LNCaP clone FGC (cell line): ENCODE measurements around the gene RASA1.
"Not testable (repeated sequence)": the region's sequence is repeated elsewhere in the genome, so short reads cannot be mapped to it uniquely, and the experiment has no call there.

Experiments
- DNase-seq: peaks from one replicate; pipeline ENCODE4 v3.0.0-alpha.2; 2011; ENCODE audit warnings: low read depth
- H3K4me3 ChIP-seq: 2 replicates; pipeline ENCODE4 v1.5.1; 2011; ENCODE audit warnings: mild to moderate bottlenecking, low read depth, low read length, control low read depth
- TF ChIP-seq, protein P1 (sequence below): IDR thresholded peaks from 2 replicates; pipeline ENCODE4 v1.5.1; 2012; ENCODE audit warnings: mild to moderate bottlenecking; ENCODE audit not compliant: control insufficient read depth, insufficient read depth; ENCODE audit errors: extremely low read depth

The RASA1 gene

DNA sequence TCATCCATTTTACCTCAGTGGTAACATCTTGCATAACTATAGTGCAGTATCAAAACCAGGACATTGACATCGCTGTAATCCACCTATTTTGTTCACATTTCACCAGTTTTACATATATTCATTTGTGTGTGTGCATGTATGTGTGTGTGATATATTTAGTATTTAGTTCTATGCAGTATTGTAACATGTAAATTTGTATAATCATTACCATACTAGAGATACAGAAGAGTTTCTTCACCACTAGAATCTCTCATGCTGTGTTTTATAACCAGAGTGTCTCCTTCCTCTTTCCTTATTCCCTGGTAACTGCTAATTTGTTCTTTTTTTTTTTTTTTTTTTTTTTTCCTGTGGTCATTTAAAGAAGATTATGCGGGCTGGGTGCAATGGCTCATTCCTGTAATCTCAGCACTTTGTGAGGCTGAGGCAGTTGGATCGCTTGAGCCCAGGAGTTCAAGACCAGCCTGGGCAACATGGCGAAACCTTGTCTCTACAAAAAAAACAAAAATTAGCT is 11.0 kb downstream of the RASA1 start:
- no peak for DNase-seq
- TF ChIP-seq, protein P1, sequence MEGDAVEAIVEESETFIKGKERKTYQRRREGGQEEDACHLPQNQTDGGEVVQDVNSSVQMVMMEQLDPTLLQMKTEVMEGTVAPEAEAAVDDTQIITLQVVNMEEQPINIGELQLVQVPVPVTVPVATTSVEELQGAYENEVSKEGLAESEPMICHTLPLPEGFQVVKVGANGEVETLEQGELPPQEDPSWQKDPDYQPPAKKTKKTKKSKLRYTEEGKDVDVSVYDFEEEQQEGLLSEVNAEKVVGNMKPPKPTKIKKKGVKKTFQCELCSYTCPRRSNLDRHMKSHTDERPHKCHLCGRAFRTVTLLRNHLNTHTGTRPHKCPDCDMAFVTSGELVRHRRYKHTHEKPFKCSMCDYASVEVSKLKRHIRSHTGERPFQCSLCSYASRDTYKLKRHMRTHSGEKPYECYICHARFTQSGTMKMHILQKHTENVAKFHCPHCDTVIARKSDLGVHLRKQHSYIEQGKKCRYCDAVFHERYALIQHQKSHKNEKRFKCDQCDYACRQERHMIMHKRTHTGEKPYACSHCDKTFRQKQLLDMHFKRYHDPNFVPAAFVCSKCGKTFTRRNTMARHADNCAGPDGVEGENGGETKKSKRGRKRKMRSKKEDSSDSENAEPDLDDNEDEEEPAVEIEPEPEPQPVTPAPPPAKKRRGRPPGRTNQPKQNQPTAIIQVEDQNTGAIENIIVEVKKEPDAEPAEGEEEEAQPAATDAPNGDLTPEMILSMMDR: no peak
- H3K4me3 ChIP-seq: no peak overlapping the region

DNA sequence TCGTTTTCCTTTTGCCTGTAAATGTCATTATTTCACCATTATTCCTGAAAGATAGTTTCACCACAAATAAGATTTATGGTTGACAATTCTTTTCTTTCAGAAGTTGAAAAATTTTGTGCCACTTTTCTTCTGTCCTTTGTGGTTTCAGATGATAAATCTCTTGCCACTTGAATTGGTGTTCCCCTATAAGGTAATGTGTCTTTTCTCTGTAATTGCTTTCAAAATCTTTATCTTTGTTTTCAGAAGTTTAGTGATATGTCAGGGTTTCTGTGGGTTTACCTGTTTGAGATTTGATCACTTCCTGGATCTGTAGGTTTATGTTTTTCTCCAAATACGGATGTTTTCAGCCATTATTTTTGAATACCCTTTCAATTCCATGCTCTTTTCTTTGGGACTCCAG is 14.6 kb downstream of the RASA1 start:
- DNase-seq: no peak
- TF ChIP-seq, protein P1: no peak
- H3K4me3 ChIP-seq: no peak overlapping the region

DNA sequence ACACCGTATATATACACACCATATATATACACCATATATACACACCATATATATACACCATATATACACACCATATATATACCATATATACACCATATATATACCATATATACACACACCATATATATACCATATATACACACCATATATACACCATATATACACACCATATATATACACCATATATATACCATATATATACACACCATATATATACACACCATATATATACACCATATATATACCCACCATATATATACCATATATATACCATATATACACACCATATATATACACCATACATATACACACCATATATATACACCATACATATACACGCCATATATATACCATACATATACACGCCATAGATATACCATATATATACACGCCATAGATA is 19.6 kb downstream of the RASA1 start:
- H3K4me3 ChIP-seq, DNase-seq: not testable (repeated sequence)

DNA sequence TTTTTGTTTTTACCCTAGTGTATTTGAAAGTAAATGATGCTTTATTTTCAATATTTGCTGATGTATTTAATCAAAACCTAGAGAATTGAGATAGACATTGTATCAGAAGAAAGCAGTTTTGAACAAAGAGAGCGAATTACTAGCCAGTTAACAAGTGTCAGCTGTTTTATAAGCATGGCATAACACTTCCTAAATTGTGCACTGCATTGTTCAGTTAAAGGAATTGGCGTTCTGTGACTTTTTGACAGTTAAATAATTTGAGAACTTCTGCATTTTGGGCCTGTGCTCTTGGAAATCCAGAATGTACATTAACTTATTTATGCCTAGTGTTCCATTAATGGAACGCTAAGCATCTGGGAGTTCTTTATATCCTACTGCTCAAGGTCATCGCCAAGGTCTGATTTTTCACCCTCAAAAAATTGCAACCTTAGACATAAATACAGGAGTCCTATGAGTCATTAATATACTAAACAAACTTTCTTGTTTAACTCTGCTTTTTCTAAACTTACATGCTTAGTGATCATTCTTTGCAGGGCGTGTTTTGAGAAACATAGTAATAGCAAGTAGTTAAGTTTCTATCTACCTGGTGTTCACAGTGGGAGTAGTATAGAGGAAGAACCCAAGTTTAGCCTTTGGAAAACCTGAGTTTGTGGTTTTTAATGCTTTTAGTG is 31.1 kb downstream of the RASA1 start:
- no peak for DNase-seq
- H3K4me3 ChIP-seq: no peak overlapping the region
- TF ChIP-seq, protein P1: no peak

DNA sequence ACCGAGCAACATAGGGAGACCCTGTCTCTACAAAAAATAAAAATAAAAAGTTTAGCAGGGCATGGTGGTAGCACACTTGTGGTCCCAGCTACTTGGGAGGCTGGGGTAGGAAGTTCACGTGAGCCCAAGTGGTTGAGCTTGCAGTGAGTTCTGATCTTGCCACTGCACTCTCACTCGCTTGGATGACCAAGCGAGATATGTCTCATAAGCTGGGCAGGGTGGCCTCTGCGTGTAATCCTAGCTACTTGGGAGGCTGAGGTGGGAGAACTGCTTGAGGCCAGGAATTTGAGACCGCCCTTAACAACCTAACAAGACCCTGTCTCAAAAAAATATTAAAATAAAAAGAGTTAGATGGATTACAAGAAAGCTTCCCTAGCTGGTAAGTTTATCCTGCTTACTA is 32.5 kb downstream of the RASA1 start:
- DNase-seq: no peak
- H3K4me3 ChIP-seq: no peak overlapping the region
- TF ChIP-seq, protein P1: no peak

DNA sequence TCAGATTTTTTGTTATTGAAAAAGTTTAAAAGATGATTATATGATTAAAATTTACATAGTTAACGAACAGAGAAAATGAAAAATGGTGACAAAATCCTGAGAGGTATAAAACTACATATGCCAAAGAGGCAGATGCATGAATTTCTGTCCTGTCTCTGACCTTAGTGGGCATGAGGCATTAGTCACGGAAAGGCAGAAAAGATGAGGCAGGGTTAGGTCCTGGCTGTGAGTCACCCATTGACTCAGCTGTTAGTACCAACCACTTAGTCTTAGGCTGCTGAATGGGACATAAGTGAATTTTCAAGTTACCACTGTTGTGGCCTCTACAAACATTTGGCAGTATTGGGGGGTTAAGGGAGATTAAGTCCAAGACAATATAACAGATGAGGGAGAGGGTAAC is 33.1 kb downstream of the RASA1 start:
- TF ChIP-seq, protein P1: no peak
- no peak overlapping the region for H3K4me3 ChIP-seq
- no peak for DNase-seq

DNA sequence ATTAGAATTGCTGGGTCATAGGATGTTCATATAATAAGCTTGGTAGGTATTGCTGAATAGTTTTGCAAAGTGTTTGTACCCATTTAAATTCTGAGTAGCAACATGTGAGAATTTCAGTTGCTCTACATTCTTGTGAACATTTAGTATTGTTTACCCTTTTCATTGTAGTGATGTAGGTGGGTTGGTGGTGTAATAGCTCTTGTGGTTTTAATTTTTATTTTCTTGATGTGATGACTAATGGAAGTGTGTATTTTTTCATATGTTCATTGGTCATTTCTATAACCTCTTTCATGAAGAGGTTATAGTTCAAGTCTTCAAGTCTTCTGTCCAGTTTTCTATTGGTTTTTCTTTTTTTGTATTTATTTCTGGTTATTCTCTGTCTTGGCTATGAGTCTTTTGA is 34.4 kb downstream of the RASA1 start:
- TF ChIP-seq, protein P1: no peak
- no peak overlapping the region for H3K4me3 ChIP-seq
- DNase-seq: no peak

DNA sequence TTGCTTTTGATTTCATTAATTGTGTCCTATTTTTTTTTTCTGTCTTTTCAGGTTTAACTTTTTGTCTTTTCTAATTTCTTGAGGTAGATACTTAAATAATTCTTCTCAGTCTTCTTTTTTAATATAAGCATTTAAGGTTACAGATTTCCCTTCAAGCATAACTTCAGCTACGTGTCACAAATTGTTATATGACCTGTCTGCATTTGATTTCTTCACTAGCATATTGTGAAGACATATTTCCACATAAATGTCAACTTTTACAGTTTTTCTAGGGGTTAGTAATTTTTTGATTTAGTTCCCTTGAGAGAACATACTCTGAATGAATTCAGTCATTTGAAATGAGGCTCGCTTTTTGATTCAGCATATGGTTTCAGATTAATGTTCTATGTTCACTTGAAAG is 35.6 kb downstream of the RASA1 start:
- DNase-seq: no peak
- TF ChIP-seq, protein P1: no peak
- H3K4me3 ChIP-seq: no peak overlapping the region

DNA sequence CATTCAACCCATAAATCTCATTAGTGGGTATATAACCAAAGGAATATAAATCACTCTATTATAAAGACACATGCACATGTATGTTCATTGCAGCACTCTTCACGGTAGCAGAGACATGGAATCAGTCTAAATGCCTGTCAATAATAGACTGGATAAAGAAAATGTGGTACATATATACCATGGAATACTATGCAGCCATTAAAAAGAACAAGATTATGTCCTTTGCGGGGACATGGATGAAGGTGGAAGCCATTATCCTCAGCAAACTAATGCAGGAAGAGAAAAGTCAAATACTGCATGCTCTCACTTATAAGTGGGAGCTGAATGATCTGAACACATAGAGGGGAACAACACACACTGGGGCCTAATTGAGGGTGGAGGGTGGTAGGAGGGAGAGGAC is 38.4 kb downstream of the RASA1 start:
- DNase-seq: not testable (repeated sequence)

More for the DNA sequence above, 38.4 kb downstream of the RASA1 start:
- H3K4me3 ChIP-seq: not testable (repeated sequence)
